Omental fat pad (tissue), 4 donors: ENCODE results near the gene ANTKMT. TPM values are rescaled to one million over a fixed set of nuclear protein-coding genes. Genes with fewer than 3 reads are reported as not detected.
"Not testable (repeated sequence)": the region's sequence is repeated elsewhere in the genome, so short reads cannot be mapped to it uniquely, and the experiment has no call there.

Source experiments
- ATAC-seq: fragments of 150-250 bp; one replicate; pipeline ENCODE4 v1.9.1; 2016; ENCODE audit warnings: mild to moderate bottlenecking, moderate library complexity; ENCODE audit not compliant: low FRiP score
- DNase-seq: peaks from one replicate; pipeline ENCODE4 v3.0.0-alpha.2; 2019; ENCODE audit warnings: low spot score
- CTCF ChIP-seq, 3 donors: fragments of 450-650 bp; IDR thresholded peaks; one replicate each; pipeline ENCODE4 v1.5.1; 2016 to 2017; ENCODE audit warnings: antibody characterized with exemption in 3 of 3, mild to moderate bottlenecking in 3 of 3, moderate library complexity in 2 of 3
- total RNA-seq, 4 donors: library from RNA; depleted of rRNA; stranded (reverse); fragments of >200 nt; gene quantifications; one replicate each; pipeline ENCODE4 v1.1.0, GENCODE V29; 2016

The ANTKMT gene
- total RNA-seq, 4 donors from 2014 or later, result 21.9 to 45.4 (median 36.2) TPM

- no peak for ATAC-seq
- no peak for DNase-seq
- no peak for TF ChIP-seq CTCF (IDR thresholded peaks at IDR 0.05)
Observed at GRCh38 chr16:735982-736453, 15.1 kb downstream of the ANTKMT start.

GRCh38 chr16:736936-737481, 16.1 kb downstream of the ANTKMT start:
- no peak for TF ChIP-seq CTCF (IDR thresholded peaks at IDR 0.05)
- ATAC-seq, result no peak
- DNase-seq, result no peak

- no peak for TF ChIP-seq CTCF (IDR thresholded peaks at IDR 0.05)
- DNase-seq (no peak), ATAC-seq (no peak)
Observed at GRCh38 chr16:739560-740458, 18.9 kb downstream of the ANTKMT start.

GRCh38 chr16:740459-740763, 19.5 kb downstream of the ANTKMT start:
- DNase-seq (no peak), ATAC-seq (no peak)
- no peak for TF ChIP-seq CTCF (IDR thresholded peaks at IDR 0.05)

GRCh38 chr16:740764-741505, 20.0 kb downstream of the ANTKMT start, which contains the start of gene CIAO3:
CIAO3 (minus strand) TSS chr16:740997; CDS start chr16:740985, 12 bp downstream.
- peak in 1 of 3 donors; percentile 89 for TF ChIP-seq CTCF (IDR thresholded peaks at IDR 0.05)
- DNase-seq, result peak; percentile 71
- peak; percentile 92 for ATAC-seq

- ATAC-seq (no peak), DNase-seq (no peak)
- TF ChIP-seq CTCF (IDR thresholded peaks at IDR 0.05), result no peak
Observed at GRCh38 chr16:741986-742629, 21.2 kb downstream of the ANTKMT start.

GRCh38 chr16:742894-743293, 21.9 kb downstream of the ANTKMT start:
- ATAC-seq, DNase-seq: not testable (repeated sequence)
